ENCODE measurements around the gene PCNA.

GRCh38 chr20:5077761-5078387, 41.9 kb downstream of the PCNA start:
- TF ChIP-seq POLR2AphosphoS5 (IDR thresholded peaks at IDR 0.05): no peak
- no peak for TF ChIP-seq CTCF (IDR thresholded peaks at IDR 0.05)
- no peak for TF ChIP-seq POLR2A (IDR thresholded peaks at IDR 0.05)

Measured in prostate gland (tissue), 2 donors.